Measurements from ENCODE around the gene GOPC.

GRCh38 chr6:117531809-117532725 lies 70.2 kb downstream of the GOPC start:
- TF ChIP-seq EZH2 (IDR thresholded peaks at IDR 0.05; ENCODE audit: borderline replicate concordance, insufficient read depth, low read depth, low read length, poor library complexity, severe bottlenecking), result no peak
- TF ChIP-seq, protein P1, sequence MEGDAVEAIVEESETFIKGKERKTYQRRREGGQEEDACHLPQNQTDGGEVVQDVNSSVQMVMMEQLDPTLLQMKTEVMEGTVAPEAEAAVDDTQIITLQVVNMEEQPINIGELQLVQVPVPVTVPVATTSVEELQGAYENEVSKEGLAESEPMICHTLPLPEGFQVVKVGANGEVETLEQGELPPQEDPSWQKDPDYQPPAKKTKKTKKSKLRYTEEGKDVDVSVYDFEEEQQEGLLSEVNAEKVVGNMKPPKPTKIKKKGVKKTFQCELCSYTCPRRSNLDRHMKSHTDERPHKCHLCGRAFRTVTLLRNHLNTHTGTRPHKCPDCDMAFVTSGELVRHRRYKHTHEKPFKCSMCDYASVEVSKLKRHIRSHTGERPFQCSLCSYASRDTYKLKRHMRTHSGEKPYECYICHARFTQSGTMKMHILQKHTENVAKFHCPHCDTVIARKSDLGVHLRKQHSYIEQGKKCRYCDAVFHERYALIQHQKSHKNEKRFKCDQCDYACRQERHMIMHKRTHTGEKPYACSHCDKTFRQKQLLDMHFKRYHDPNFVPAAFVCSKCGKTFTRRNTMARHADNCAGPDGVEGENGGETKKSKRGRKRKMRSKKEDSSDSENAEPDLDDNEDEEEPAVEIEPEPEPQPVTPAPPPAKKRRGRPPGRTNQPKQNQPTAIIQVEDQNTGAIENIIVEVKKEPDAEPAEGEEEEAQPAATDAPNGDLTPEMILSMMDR (IDR thresholded peaks at IDR 0.05), result no peak
